H1 (cell line): Measurements from ENCODE around the gene XRCC6. TPM values are rescaled to one million over a fixed set of nuclear protein-coding genes. Genes with fewer than 3 reads are reported as not detected.

Experiments
- ATF2 ChIP-seq: IDR thresholded peaks from 2 replicates; pipeline ENCODE4 v1.6.1; 2012; ENCODE audit warnings: low read length, inconsistent platforms
- BRCA1 ChIP-seq: IDR thresholded peaks from 2 replicates; pipeline ENCODE4 v1.6.1; 2012; ENCODE audit warnings: low read depth, low read length, improper control_type of control experiment
- CHD2 ChIP-seq: IDR thresholded peaks from 2 replicates; pipeline ENCODE4 v1.6.1; 2012; ENCODE audit warnings: low read length, improper control_type of control experiment
- HDAC6 ChIP-seq: IDR thresholded peaks from one replicate; pipeline ENCODE4 v1.7.1; 2012; ENCODE audit warnings: low read depth, mild to moderate bottlenecking, inconsistent platforms, low read length, moderate library complexity
- KDM5A ChIP-seq: fragments of 200-600 bp; IDR thresholded peaks from 2 replicates; pipeline ENCODE4 v1.7.1; 2012; ENCODE audit warnings: mild to moderate bottlenecking, low read length, inconsistent platforms, mixed read lengths
- NRF1 ChIP-seq: IDR thresholded peaks from 2 replicates; pipeline ENCODE4 v1.6.1; 2011; ENCODE audit warnings: mild to moderate bottlenecking, low read depth, low read length, improper control_type of control experiment
- POLR2A ChIP-seq, 2 experiments: IDR thresholded peaks; 1 replicate in 1 of 2; 2 replicates in 1 of 2; pipeline ENCODE4 v1.6.1; 2011; ENCODE audit warnings: low read depth in 2 of 2, low read length in 2 of 2, mild to moderate bottlenecking in 2 of 2; ENCODE audit errors: control extremely low read depth in 1 of 2
- POU5F1 ChIP-seq: IDR thresholded peaks from 2 replicates; pipeline ENCODE4 v1.6.1; 2011; ENCODE audit warnings: low read depth, mild to moderate bottlenecking, low read length, moderate library complexity
- RNF2 ChIP-seq: fragments of 200-900, 300-1000 bp; sonication (generic); IDR thresholded peaks from 2 replicates; pipeline ENCODE4 v1.7.1; 2016; ENCODE audit warnings: borderline replicate concordance, low read depth, mild to moderate bottlenecking, antibody characterized with exemption, low read length; ENCODE audit not compliant: poor library complexity, severe bottlenecking; ENCODE audit errors: missing control alignments
- SAP30 ChIP-seq: fragments of 300-600 bp; sonication (generic); IDR thresholded peaks from 2 replicates; pipeline ENCODE4 v1.7.1; 2012; ENCODE audit warnings: low read length, moderate library complexity, mild to moderate bottlenecking, inconsistent platforms; ENCODE audit not compliant: insufficient read depth, insufficient replicate concordance
- SP4 ChIP-seq: IDR thresholded peaks from 2 replicates; pipeline ENCODE4 v1.6.1; 2012; ENCODE audit warnings: low read length, inconsistent platforms
- SUZ12 ChIP-seq: fragments of 200-600 bp; sonication (generic); IDR thresholded peaks from 2 replicates; pipeline ENCODE4 v1.6.1; 2012; ENCODE audit warnings: mild to moderate bottlenecking, inconsistent platforms, low read length, moderate library complexity, mixed read lengths
- ZNF274 ChIP-seq: IDR thresholded peaks from 2 replicates; pipeline ENCODE4 v1.7.0; 2012; ENCODE audit warnings: low read length, borderline replicate concordance; ENCODE audit errors: extremely low read depth
- polyA plus RNA-seq, 7 experiments: library from polyadenylated mRNA; depleted of rRNA in 3 of 7; stranded (reverse) in 5 of 7; unstranded in 2 of 7; fragments of >200 nt in 5 of 7; fragments of 200-250 nt in 2 of 7; gene quantifications; 1 replicate in 5 of 7; 2 replicates in 1 of 7; 4 replicates in 1 of 7; pipeline versions ENCODE4 v1.2.1 to v1.2.3, GENCODE V29; 2011 to 2013; ENCODE audit warnings: missing spikeins in 2 of 7, mixed read lengths in 2 of 7
- total RNA-seq: library from RNA; stranded (reverse); fragmentation: NEBNext Ultra II Directional; extraction: Animal tissue kit (Norgen Biotek cat#: 25700); gene quantifications from 2 replicates; pipeline ENCODE4 v1.2.1, GENCODE V29; 2021

The XRCC6 gene
- total and polyA plus RNA-seq, 2 of the 8 experiments (the other 6 are each of a cell fraction or from before 2014, with no cell fraction given), result 150 to 490 TPM

GRCh38 chr22:41697126-41697775, 76.2 kb downstream of the XRCC6 start (continued):
- TF ChIP-seq SUZ12, result no peak
- no peak for TF ChIP-seq BRCA1
- TF ChIP-seq POU5F1, result no peak
- no peak for TF ChIP-seq NRF1
- no peak for TF ChIP-seq SAP30
- no peak for TF ChIP-seq HDAC6
- TF ChIP-seq KDM5A, result no peak
- TF ChIP-seq ATF2, result no peak
- TF ChIP-seq POLR2A (IDR thresholded peaks at IDR 0.05; ENCODE audit: control extremely low read depth in 1 of 2, low read depth in 2 of 2, low read length in 2 of 2), result no peak
- TF ChIP-seq CHD2, result 0 out of 2 replicates have a peak, but pooled peaks have one; percentile 16
- no peak for TF ChIP-seq SP4
- TF ChIP-seq RNF2, result no peak
- TF ChIP-seq ZNF274, result no peak
